ENCODE data around the gene JAG1.

- TF ChIP-seq POLR2AphosphoS5 (IDR thresholded peaks at IDR 0.05) (no peak), CTCF (IDR thresholded peaks at IDR 0.05) (no peak)
Measured at GRCh38 chr20:10662661-10663458, 10.9 kb downstream of the JAG1 start.

Data from upper lobe of left lung (tissue), 4 donors.